ENCODE data around the gene BEND5. TPM values are rescaled to one million over a fixed set of nuclear protein-coding genes. Genes with fewer than 3 reads are reported as not detected.

Gene BEND5
- total RNA-seq, 4 donors from 2014 or later: 4.7 to 15.7 (median 5.5) TPM

DNA sequence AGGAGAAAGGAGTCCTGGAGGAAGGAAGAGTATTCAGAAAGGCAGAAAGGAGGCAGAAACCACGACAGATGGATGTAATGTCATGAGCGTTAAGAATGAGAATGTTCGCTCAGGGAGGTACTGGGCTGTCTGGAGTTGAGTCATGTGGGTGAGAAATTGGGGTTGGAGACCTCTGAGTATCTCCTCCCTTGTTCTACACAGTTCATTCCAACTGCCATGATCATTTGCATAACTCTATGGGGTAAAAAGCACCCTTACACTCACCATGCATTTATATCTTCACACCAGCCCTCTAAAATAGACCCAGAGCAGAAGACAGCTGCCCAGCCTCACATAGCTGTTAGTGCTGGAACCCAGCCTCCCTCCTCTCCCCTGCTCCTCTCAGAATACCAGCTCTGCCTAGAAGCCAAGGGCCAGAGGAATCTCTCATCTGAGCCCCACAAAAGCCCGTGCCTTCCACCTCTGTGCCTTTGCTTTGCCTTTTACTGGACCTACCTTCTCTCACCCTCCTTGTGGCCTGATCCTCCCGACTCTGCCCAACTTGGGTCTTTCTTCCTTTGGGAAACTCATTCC lies 85.2 kb downstream of the BEND5 start:
- intact Hi-C loops (cut with DNase I): no loop called here
- no peaks in the 10 kb centered on the region for H3K9me3 ChIP-seq
- H3K36me3 ChIP-seq: no peaks in the 10 kb centered on the region
- no peak overlapping the region for H3K4me3 ChIP-seq (replicated peaks in 1 of 3)
- H3K4me1 ChIP-seq: peaks cover 0 to 3% of the 10 kb centered on the region in 2 donors
- TF ChIP-seq POLR2A (IDR thresholded peaks at IDR 0.05): no peak
- TF ChIP-seq, protein P1, sequence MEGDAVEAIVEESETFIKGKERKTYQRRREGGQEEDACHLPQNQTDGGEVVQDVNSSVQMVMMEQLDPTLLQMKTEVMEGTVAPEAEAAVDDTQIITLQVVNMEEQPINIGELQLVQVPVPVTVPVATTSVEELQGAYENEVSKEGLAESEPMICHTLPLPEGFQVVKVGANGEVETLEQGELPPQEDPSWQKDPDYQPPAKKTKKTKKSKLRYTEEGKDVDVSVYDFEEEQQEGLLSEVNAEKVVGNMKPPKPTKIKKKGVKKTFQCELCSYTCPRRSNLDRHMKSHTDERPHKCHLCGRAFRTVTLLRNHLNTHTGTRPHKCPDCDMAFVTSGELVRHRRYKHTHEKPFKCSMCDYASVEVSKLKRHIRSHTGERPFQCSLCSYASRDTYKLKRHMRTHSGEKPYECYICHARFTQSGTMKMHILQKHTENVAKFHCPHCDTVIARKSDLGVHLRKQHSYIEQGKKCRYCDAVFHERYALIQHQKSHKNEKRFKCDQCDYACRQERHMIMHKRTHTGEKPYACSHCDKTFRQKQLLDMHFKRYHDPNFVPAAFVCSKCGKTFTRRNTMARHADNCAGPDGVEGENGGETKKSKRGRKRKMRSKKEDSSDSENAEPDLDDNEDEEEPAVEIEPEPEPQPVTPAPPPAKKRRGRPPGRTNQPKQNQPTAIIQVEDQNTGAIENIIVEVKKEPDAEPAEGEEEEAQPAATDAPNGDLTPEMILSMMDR (IDR thresholded peaks at IDR 0.05): no peak
- H3K27me3 ChIP-seq: no peaks in the 10 kb centered on the region
- H3K27ac ChIP-seq: no peak overlapping the region
- WGBS, 2 donors: 84 to 89% methylated on average over 5 of the region's 5 CpGs
- no peak for DNase-seq

GRCh38 chr1:48688102-48688760 lies 88.5 kb downstream of the BEND5 start:
- Histone ChIP-seq H3K4me3 (replicated peaks in 1 of 3) (no peak overlapping the region), H3K4me1 (peaks cover 0 to 3% of the 10 kb centered on the region in 2 donors), H3K27me3 (no peaks in the 10 kb centered on the region), H3K9me3 (no peaks in the 10 kb centered on the region), H3K27ac (no peak overlapping the region), H3K36me3 (no peaks in the 10 kb centered on the region)
- TF ChIP-seq, protein P1 (IDR thresholded peaks at IDR 0.05): no peak
- TF ChIP-seq POLR2A (IDR thresholded peaks at IDR 0.05): no peak
- intact Hi-C loops (cut with DNase I): no loop called here
- no peak for DNase-seq
- 60 to 69% methylated on average over 3 of the region's 3 CpGs for WGBS, 2 donors

DNA sequence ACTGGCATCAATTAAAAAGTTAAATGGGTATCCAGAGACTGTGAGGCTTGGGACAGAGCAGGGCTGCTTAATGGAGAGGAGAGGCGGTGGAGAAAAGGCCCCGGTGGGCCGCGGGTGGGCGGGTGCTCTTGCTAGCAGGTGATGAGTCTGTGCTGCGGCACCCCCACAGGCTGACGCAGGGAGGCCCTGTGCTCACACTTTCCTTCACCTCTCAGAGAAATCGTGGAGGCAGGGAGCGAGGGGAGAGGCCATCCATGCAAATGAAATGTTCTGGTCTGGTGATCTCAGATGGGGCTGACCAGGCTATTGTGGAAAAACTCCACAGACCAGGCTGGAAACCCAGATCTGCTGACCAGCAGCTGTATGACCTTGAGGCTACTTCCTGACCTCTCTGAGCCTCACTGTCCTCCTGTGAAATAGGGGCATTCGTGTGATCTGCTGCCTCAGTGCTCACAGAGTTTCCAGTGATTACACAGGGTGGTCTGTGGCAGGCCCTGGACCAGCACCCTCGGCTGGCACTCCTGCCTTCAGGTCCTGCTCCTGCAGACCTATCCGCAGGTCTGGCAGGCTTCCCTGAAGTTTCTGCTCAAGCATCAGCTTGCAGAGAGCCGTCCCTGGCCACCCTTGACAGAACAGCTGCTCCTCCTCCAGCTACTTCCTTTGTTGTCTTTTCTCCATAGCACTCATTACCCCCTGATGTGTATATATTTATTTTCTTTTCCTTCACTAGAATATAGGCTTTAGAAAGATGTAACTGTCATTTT lies 89.2 kb downstream of the BEND5 start:
- Histone ChIP-seq H3K4me1 (peaks cover 0 to 3% of the 10 kb centered on the region in 2 donors), H3K4me3 (replicated peaks in 1 of 3) (no peak overlapping the region), H3K27ac (no peak overlapping the region), H3K9me3 (no peaks in the 10 kb centered on the region), H3K36me3 (no peaks in the 10 kb centered on the region), H3K27me3 (no peaks in the 10 kb centered on the region)
- DNase-seq: peak; percentile 60 to 62
- WGBS, 2 donors: 41 to 59% methylated on average over 11 to 13 of the region's 13 CpGs
- intact Hi-C loops (cut with DNase I): no loop called here
- TF ChIP-seq POLR2A (IDR thresholded peaks at IDR 0.05): no peak
- TF ChIP-seq, protein P1 (IDR thresholded peaks at IDR 0.05): no peak

DNA sequence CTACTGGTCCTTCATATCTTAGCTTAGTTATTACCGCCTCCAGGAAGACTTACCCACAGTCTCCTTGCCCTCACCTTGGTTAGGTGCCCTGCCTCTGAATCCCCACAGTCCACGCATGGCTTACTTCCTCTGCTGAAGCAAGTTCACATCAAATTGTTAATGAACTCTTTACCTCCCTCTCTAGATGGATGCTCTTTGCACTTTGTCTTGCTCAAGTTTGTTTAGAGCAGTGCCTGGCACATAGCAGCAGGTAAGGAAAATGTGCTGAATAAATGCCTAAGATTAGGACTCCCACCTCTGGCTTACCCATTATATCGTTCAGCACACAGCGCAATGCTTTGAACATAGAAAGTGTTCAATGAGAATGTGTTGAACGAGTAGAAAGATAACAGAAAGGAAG lies 90.5 kb downstream of the BEND5 start:
- H3K4me1 ChIP-seq: peaks cover 0 to 3% of the 10 kb centered on the region in 2 donors
- no peak for DNase-seq
- 92 to 94% methylated on average over 5 of the region's 5 CpGs for WGBS, 2 donors
- H3K9me3 ChIP-seq: no peaks in the 10 kb centered on the region
- no peak overlapping the region for H3K27ac ChIP-seq
- no peaks in the 10 kb centered on the region for H3K27me3 ChIP-seq
- H3K36me3 ChIP-seq: no peaks in the 10 kb centered on the region
- intact Hi-C loops (cut with DNase I): no loop called here
- H3K4me3 ChIP-seq (replicated peaks in 1 of 3): no peak overlapping the region
- no peak for TF ChIP-seq POLR2A (IDR thresholded peaks at IDR 0.05)
- TF ChIP-seq, protein P1 (IDR thresholded peaks at IDR 0.05): no peak

- TF ChIP-seq, protein P1 (IDR thresholded peaks at IDR 0.05): no peak
- TF ChIP-seq POLR2A (IDR thresholded peaks at IDR 0.05): no peak
- Histone ChIP-seq H3K27ac (no peak overlapping the region), H3K36me3 (no peaks in the 10 kb centered on the region), H3K4me1 (peaks cover 0 to 3% of the 10 kb centered on the region in 2 donors), H3K9me3 (no peaks in the 10 kb centered on the region), H3K27me3 (no peaks in the 10 kb centered on the region), H3K4me3 (replicated peaks in 1 of 3) (no peak overlapping the region)
- intact Hi-C loops (cut with DNase I): no loop called here
- WGBS, 2 donors: 68 to 83% methylated on average over 4 of the region's 4 CpGs
- DNase-seq: no peak
These were observed 92.3 kb downstream of the BEND5 start for GRCh38 chr1:48684381-48684780.

Data from thyroid gland (tissue), 4 donors.